Heart right ventricle (tissue), 16 donors: ENCODE data around the gene ZFP42. TPM values are rescaled to one million over a fixed set of nuclear protein-coding genes. Genes with fewer than 3 reads are reported as not detected.

ENCODE experiments used
- ATAC-seq, 8 donors: fragments of 200-7000 bp; cut with Tn5 transposase; one replicate each; pipeline ENCODE4 v1.9.1; 2020; ENCODE audit warnings: mild to moderate bottlenecking in 8 of 8, moderate library complexity in 8 of 8, moderate number of reproducible peaks in 1 of 8
- DNase-seq, 2 donors: peaks; one replicate each; pipeline ENCODE4 v3.0.0-alpha.2; 2020
- H3K27ac ChIP-seq, 10 donors: fragments of 200-600 bp; sonication (generic) in 2 of 10; one replicate each; pipeline versions ENCODE4 v1.5.0 to v1.8.0; 2020 to 2022; ENCODE audit warnings: mild to moderate bottlenecking in 3 of 10
- H3K27me3 ChIP-seq, 7 donors: fragments of 200-600 bp; one replicate each; pipeline ENCODE4 v1.8.0; 2021 to 2022; ENCODE audit warnings: mild to moderate bottlenecking in 2 of 7
- H3K36me3 ChIP-seq, 9 donors: fragments of 200-600 bp; sonication (generic) in 1 of 9; one replicate each; pipeline versions ENCODE4 v1.5.0 to v1.8.0; 2020 to 2022; ENCODE audit warnings: mild to moderate bottlenecking in 2 of 9
- H3K4me1 ChIP-seq, 9 donors: fragments of 200-600 bp; sonication (generic) in 1 of 9; one replicate each; pipeline versions ENCODE4 v1.5.0 to v1.8.0; 2020 to 2022; ENCODE audit warnings: mild to moderate bottlenecking in 4 of 9
- H3K4me3 ChIP-seq, 10 donors: fragments of 200-600 bp; sonication (generic) in 2 of 10; one replicate each; pipeline versions ENCODE4 v1.5.0 to v1.8.0; 2020 to 2022; ENCODE audit warnings: mild to moderate bottlenecking in 7 of 10, moderate library complexity in 2 of 10
- H3K9me3 ChIP-seq, 11 donors: fragments of 200-600 bp in 10 of 11; sonication (generic) in 2 of 11; one replicate each; pipeline versions ENCODE4 v1.5.0 to v1.8.0; 2013 to 2022; ENCODE audit warnings: mild to moderate bottlenecking in 2 of 11, control low read depth in 1 of 11, moderate library complexity in 1 of 11
- CTCF ChIP-seq, 9 donors: fragments of 200-600 bp; sonication (generic) in 2 of 9; IDR thresholded peaks; one replicate each; pipeline versions ENCODE4 v1.5.0 to v1.8.0; 2021 to 2022; ENCODE audit warnings: antibody characterized with exemption in 9 of 9, mild to moderate bottlenecking in 5 of 9, moderate library complexity in 1 of 9
- WGBS, 2 donors: extraction: QIAGEN DNeasy Blood & Tissue Kit; methylation state at CpG; one replicate each; pipeline ENCODE4 v1.1.7; 2013; ENCODE audit warnings: inconsistent platforms in 1 of 2; 5-methylcytosine and 5-hydroxymethylcytosine counted together
- intact Hi-C, 10 donors: fragments of 100-400 bp; cut with DNase I; formaldehyde crosslinking; loops; one replicate each; pipeline versions ENCODE4 v1.11.1 to v1.14.2; 2022
- polyA plus RNA-seq, 2 donors: library from polyadenylated mRNA; stranded (reverse); fragments of 200-250 nt; gene quantifications; one replicate each; pipeline ENCODE4 v1.2.3, GENCODE V29; 2013
- total RNA-seq, 10 donors: library from RNA; stranded (reverse); fragmentation: NEBNext Ultra II Directional in 3 of 10; extraction: Animal tissue kit (Norgen Biotek cat#: 25700) in 3 of 10; gene quantifications; one replicate each; pipeline versions ENCODE4 v1.2.1 to v1.2.4, GENCODE V29; 2021 to 2023
- donor health status: Arrhythmogenic right ventricular cardiomyopathy.
- donor health status: ischemic (EF 13 %, LVEDD 7.1; RV severe dilation, severe dysfunction).
- donor health status: healthy with polysubstance abuse.
- donor health status: DM: no; HTN: yes; CAD: no.
- donor health status: DM: no; HTN: no; CAD: no.
- donor health status: ischemic (EF 25% LVEDD 6.9; RV normal size, moderate dysfunction).
- donor health status: ischemic (EF 25% LVEDD 5.7; RV mildly dilated, moderate dysfunction).
- donor health status: healthy.
- donor health status: DM: yes; HTN: yes; CAD: no.
- donor health status: Ischemic cardiomyopathy.
- donor health status: ischemic (EF 35%, LVEDD 5.7; RV mildly dilated, moderate dysfunction).
- donor health status: nonischemic (EF 11% LVEDD 7.7; RV severe dilation, severe dysfunction).
- donor health status: DM: yes; HTN: yes; CAD: no.
- donor health status: PGD.
- donor health status: ischemic (EF 29% LVEDD 5.4; RV normal size, mild dysfunction).
- donor health status: nonischemic (EF 23%, LVEDD 6.1; RV moderate dilation, normal function).

ZFP42 gene
- total and polyA plus RNA-seq, 12 donors = 0.09 TPM; not detected in 11

GRCh38 chr4:188030401-188030800 is 34.8 kb downstream of the ZFP42 start:
- no peak overlapping the region for H3K4me3 ChIP-seq
- H3K27me3 ChIP-seq = peaks cover 0 to 22% (median 8%) of the 10 kb centered on the region in 7 donors
- H3K27ac ChIP-seq = no peak overlapping the region
- intact Hi-C loops = no loop called here
- H3K4me1 ChIP-seq = no peaks in the 10 kb centered on the region
- TF ChIP-seq CTCF (IDR thresholded peaks at IDR 0.05) = no peak
- H3K36me3 ChIP-seq = no peaks in the 10 kb centered on the region
- DNase-seq (no peak), ATAC-seq (no peak)
- WGBS, 2 donors = 90 to 93% methylated on average over 3 of the region's 3 CpGs
- peaks cover 0 to under 1% (median 0%) of the 10 kb centered on the region in 11 donors for H3K9me3 ChIP-seq

GRCh38 chr4:188031751-188032150 is 36.2 kb downstream of the ZFP42 start:
- ATAC-seq (no peak), DNase-seq (no peak)
- H3K9me3 ChIP-seq = peaks cover 0 to 7% (median 0%) of the 10 kb centered on the region in 11 donors
- 21 to 28% methylated on average over 18 of the region's 18 CpGs for WGBS, 2 donors
- H3K4me3 ChIP-seq = no peak overlapping the region
- no peaks in the 10 kb centered on the region for H3K36me3 ChIP-seq
- H3K27me3 ChIP-seq = peaks cover 0 to 22% (median 8%) of the 10 kb centered on the region in 7 donors
- no peak for TF ChIP-seq CTCF (IDR thresholded peaks at IDR 0.05)
- intact Hi-C loops = no loop called here
- no peak overlapping the region for H3K27ac ChIP-seq
- H3K4me1 ChIP-seq = no peaks in the 10 kb centered on the region

GRCh38 chr4:188032170-188032569 is 36.6 kb downstream of the ZFP42 start:
- no peak for DNase-seq
- Histone ChIP-seq H3K27me3 (peaks cover 0 to 22% (median 8%) of the 10 kb centered on the region in 7 donors), H3K36me3 (no peaks in the 10 kb centered on the region), H3K4me3 (no peak overlapping the region), H3K9me3 (peaks cover 0 to 7% (median 0%) of the 10 kb centered on the region in 11 donors), H3K4me1 (no peaks in the 10 kb centered on the region), H3K27ac (no peak overlapping the region)
- intact Hi-C loops = no loop called here
- ATAC-seq = no peak
- TF ChIP-seq CTCF (IDR thresholded peaks at IDR 0.05) = no peak
- 12 to 13% methylated on average over 12 of the region's 12 CpGs for WGBS, 2 donors

GRCh38 chr4:188032583-188032982 is 37.0 kb downstream of the ZFP42 start:
- TF ChIP-seq CTCF (IDR thresholded peaks at IDR 0.05) = no peak
- intact Hi-C loops = no loop called here
- H3K4me1 ChIP-seq = no peaks in the 10 kb centered on the region
- no peak overlapping the region for H3K4me3 ChIP-seq
- H3K27me3 ChIP-seq = peaks cover 0 to 22% (median 8%) of the 10 kb centered on the region in 7 donors
- peaks cover 0 to 7% (median 0%) of the 10 kb centered on the region in 11 donors for H3K9me3 ChIP-seq
- no peaks in the 10 kb centered on the region for H3K36me3 ChIP-seq
- 30 to 33% methylated on average over 16 of the region's 16 CpGs for WGBS, 2 donors
- DNase-seq (no peak), ATAC-seq (no peak)
- no peak overlapping the region for H3K27ac ChIP-seq
